Measurements from ENCODE around the gene LAMA5. TPM values are rescaled to one million over a fixed set of nuclear protein-coding genes. Genes with fewer than 3 reads are reported as not detected.

Gene LAMA5
- total RNA-seq, 2 experiments from 2014 or later = 53.3 to 162 TPM

DNA sequence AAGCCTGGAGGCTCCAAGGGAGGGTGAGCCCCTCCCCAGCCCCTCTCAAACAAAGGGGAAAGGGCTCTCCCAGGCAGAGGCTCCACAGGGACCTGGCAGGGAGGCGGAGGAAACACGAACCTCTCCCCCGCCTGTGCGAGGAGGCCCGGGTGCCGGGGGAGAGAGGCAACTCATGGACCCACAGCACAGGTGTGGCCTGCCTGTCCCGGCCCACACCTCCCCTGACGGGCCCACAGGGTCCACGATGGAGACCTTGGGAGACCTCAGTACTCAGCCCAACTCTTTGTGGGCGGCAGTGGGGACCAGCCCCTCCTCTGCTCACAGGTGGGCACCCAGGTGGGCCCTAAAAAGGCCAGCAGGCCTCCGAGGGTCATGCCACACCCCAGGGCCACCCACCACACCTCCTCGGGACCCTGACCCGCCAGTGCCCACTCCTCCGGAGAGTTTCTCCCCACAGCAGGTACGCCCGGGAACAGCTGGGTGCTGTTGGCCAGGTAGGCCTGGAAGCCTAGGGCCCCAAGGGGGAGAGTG lies 12.2 kb downstream of the LAMA5 start:
- Histone ChIP-seq H3K9me3 (ENCODE audit: low read length) (no peaks in the 10 kb centered on the region), H3K36me3 (ENCODE audit: insufficient read depth, low read length) (peaks cover 15% of the 10 kb centered on the region; the same call in 1 of the 2 replicates), H3K9me2 (ENCODE audit: insufficient read depth, low read length) (no peaks in the 10 kb centered on the region), H3K79me2 (ENCODE audit: insufficient read depth, low read depth, low read length) (no peaks in the 10 kb centered on the region), H3K27ac (ENCODE audit: low read depth, low read length, poor library complexity, severe bottlenecking) (no peak overlapping the region), H4K20me1 (ENCODE audit: insufficient read depth, low read length) (no peaks in the 10 kb centered on the region), H3K4me2 (ENCODE audit: low read length) (no peak overlapping the region), H3K4me1 (ENCODE audit: insufficient read depth, low read length, poor library complexity, severe bottlenecking) (peaks cover 44% of the 10 kb centered on the region), H3K4me3 (ENCODE audit: low read depth, low read length, poor library complexity, severe bottlenecking) (no peak overlapping the region), H2AFZ (ENCODE audit: low read length) (no peak overlapping the region)
- POLR2A ChIA-PET = no interaction called here
- BruUV-seq (replicated peaks) = no TSS peak
- DNase-seq (ENCODE audit: low spot score) = no peak
- intact Hi-C loops (cut with micrococcal nuclease; ENCODE audit: unreplicated experiment) = no loop called here
- TF ChIP-seq, protein P1, sequence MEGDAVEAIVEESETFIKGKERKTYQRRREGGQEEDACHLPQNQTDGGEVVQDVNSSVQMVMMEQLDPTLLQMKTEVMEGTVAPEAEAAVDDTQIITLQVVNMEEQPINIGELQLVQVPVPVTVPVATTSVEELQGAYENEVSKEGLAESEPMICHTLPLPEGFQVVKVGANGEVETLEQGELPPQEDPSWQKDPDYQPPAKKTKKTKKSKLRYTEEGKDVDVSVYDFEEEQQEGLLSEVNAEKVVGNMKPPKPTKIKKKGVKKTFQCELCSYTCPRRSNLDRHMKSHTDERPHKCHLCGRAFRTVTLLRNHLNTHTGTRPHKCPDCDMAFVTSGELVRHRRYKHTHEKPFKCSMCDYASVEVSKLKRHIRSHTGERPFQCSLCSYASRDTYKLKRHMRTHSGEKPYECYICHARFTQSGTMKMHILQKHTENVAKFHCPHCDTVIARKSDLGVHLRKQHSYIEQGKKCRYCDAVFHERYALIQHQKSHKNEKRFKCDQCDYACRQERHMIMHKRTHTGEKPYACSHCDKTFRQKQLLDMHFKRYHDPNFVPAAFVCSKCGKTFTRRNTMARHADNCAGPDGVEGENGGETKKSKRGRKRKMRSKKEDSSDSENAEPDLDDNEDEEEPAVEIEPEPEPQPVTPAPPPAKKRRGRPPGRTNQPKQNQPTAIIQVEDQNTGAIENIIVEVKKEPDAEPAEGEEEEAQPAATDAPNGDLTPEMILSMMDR (conservative IDR thresholded peaks at IDR 0.05; ENCODE audit: low read length) = no peak
- TF ChIP-seq EZH2phosphoT487 (IDR thresholded peaks at IDR 0.05; ENCODE audit: borderline replicate concordance, low read depth, low read length) = no peak
- CTCF ChIA-PET (ENCODE audit: unreplicated experiment) = no interaction called here

DNA sequence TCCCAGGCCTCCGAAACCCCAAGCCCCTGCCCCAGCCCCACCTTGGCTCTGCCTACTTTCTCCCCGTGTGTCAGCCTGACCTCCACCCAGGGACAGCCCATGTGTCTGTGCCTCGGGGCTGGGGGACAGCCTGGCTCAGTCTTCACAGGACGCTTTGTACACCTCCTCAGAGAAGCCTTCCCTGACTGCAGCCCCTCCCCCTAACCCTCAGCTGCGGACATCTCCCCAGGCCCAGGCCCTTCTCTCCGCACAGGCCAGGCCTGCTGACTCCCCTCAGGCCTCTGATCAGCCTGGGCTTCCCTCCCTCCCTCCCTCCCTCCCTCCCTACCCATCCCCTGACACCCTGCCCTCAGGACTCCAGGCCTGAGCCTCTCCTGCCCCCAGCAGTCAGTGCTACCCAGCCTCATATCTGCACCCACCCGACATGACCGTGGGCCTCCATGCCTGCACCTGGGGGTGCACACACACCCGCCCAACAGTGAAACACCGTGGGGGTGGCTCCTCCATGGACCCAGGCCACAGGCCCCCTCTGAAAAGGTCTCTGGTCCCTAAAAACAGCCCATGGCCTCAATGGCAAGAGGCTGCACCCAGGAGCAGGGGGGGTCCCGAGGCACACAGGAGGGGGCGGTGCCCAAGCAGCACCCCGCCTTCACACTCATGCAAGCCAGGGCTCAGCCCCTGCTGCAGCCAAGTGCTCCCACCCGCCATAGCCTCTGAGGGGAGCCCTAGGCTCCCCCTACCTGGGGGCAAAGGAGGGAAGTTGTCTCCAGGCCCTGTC lies 12.9 kb downstream of the LAMA5 start:
- Histone ChIP-seq H3K79me2 (ENCODE audit: insufficient read depth, low read depth, low read length) (no peaks in the 10 kb centered on the region), H3K4me1 (ENCODE audit: insufficient read depth, low read length, poor library complexity, severe bottlenecking) (peaks cover 38% of the 10 kb centered on the region), H3K4me2 (ENCODE audit: low read length) (no peak overlapping the region), H4K20me1 (ENCODE audit: insufficient read depth, low read length) (no peaks in the 10 kb centered on the region), H3K9me2 (ENCODE audit: insufficient read depth, low read length) (no peaks in the 10 kb centered on the region), H3K27ac (ENCODE audit: low read depth, low read length, poor library complexity, severe bottlenecking) (no peak overlapping the region), H3K4me3 (ENCODE audit: low read depth, low read length, poor library complexity, severe bottlenecking) (no peak overlapping the region), H3K9me3 (ENCODE audit: low read length) (no peaks in the 10 kb centered on the region), H2AFZ (ENCODE audit: low read length) (no peak overlapping the region), H3K36me3 (ENCODE audit: insufficient read depth, low read length) (peaks cover 17% of the 10 kb centered on the region)
- intact Hi-C loops (cut with micrococcal nuclease; ENCODE audit: unreplicated experiment) = no loop called here
- no TSS peak for BruUV-seq (replicated peaks)
- TF ChIP-seq EZH2phosphoT487 (IDR thresholded peaks at IDR 0.05; ENCODE audit: borderline replicate concordance, low read depth, low read length) = no peak
- TF ChIP-seq, protein P1 (conservative IDR thresholded peaks at IDR 0.05; ENCODE audit: low read length) = no peak
- no peak for DNase-seq (ENCODE audit: low spot score)
- POLR2A ChIA-PET = no interaction called here
- CTCF ChIA-PET (ENCODE audit: unreplicated experiment) = no interaction called here

Data from OCI-LY7 (cell line).